HCT116 (cell line): ENCODE results near the gene GMPR2. TPM values are rescaled to one million over a fixed set of nuclear protein-coding genes. Genes with fewer than 3 reads are reported as not detected.

Source experiments
- ATAC-seq: fragments of 200-7000 bp; cut with Tn5 transposase; 2 replicates; pipeline ENCODE4 v1.9.1; 2020; ENCODE audit warnings: mild to moderate bottlenecking, moderate library complexity
- BruUV-seq: library from RNA; stranded (reverse); fragments of 400-500 nt; replicated peaks from 2 replicates; lab custom pipeline; 2021; lab: Mats Ljungman, UMichigan
- CTCF ChIA-PET: fragments of 300-600 bp; sonication (Branson Sonifier 250); formaldehyde crosslinking; loops from one replicate; lab custom pipeline; 2021; ENCODE audit warnings: antibody characterized with exemption; lab: Charles Lee
- POLR2A ChIA-PET: fragments of 300-600, 350-600 bp; sonication (Branson Sonifier 250); formaldehyde crosslinking; loops from one replicate; lab custom pipeline; 2021; ENCODE audit warnings: antibody characterized with exemption; lab: Charles Lee
- RAD21 ChIA-PET, 2 experiments: fragments of 300-600 bp; sonication (Branson Sonifier 250); formaldehyde crosslinking; loops; one replicate each; lab custom pipeline; 2023; ENCODE audit warnings: low total read pairs in 2 of 2; ENCODE audit not compliant: uncharacterized antibody in 2 of 2, unreplicated experiment in 2 of 2, low non-redundant PET in 1 of 2; lab: Charles Lee
- DNase-seq: peaks from one replicate; pipeline ENCODE4 v3.0.0-alpha.2; 2010; ENCODE audit warnings: low read depth, low spot score
- H2AFZ ChIP-seq: fragments of 200-600 bp; shearing (Covaris generic), sonication (generic); 2 replicates; pipeline ENCODE4 v1.6.1; 2017; ENCODE audit warnings: low read depth, mixed run types, mixed read lengths, antibody characterized with exemption, low read length; ENCODE audit not compliant: poor library complexity, severe bottlenecking
- H3K27ac ChIP-seq: 2 replicates; pipeline ENCODE4 v1.5.1; 2012; ENCODE audit warnings: low read depth, low read length
- H3K27me3 ChIP-seq: fragments of 200-600 bp; sonication (generic); 2 replicates; pipeline ENCODE4 v1.6.1; 2016; ENCODE audit warnings: mixed run types, low read length, mixed read lengths; ENCODE audit not compliant: insufficient read depth
- H3K36me3 ChIP-seq, 2 experiments: fragments of 200-500 bp in 1 of 2; fragments of 200-600 bp in 1 of 2; sonication (Bioruptor generic) in 1 of 2; sonication (generic) in 1 of 2; 2 replicates each; pipeline versions ENCODE4 v1.5.1 to v1.6.1; 2014 to 2016; ENCODE audit warnings: low read length in 2 of 2, inconsistent platforms in 1 of 2, mixed read lengths in 1 of 2, mixed run types in 1 of 2; ENCODE audit not compliant: insufficient read depth in 2 of 2, control insufficient read depth in 1 of 2
- H3K4me1 ChIP-seq, 2 experiments: fragments of 200-600 bp in 1 of 2; sonication (generic) in 1 of 2; 2 replicates each; pipeline versions ENCODE4 v1.5.1 to v1.6.1; 2012 to 2017; ENCODE audit warnings: low read length in 2 of 2, inconsistent platforms in 1 of 2, mild to moderate bottlenecking in 1 of 2, mixed read lengths in 1 of 2, mixed run types in 1 of 2, moderate library complexity in 1 of 2; ENCODE audit not compliant: insufficient read depth in 2 of 2, control insufficient read depth in 1 of 2
- H3K4me2 ChIP-seq: fragments of 200-600 bp; sonication (generic); 2 replicates; pipeline ENCODE4 v1.6.1; 2017; ENCODE audit warnings: mixed run types, low read length, mixed read lengths
- H3K4me3 ChIP-seq, 2 experiments: fragments of 200-600 bp in 1 of 2; sonication (generic) in 1 of 2; replicated peaks in 1 of 2; 2 replicates each; pipeline ENCODE4 v1.5.1; 2011 to 2016; ENCODE audit warnings: low read length in 2 of 2, control low read depth in 1 of 2, low read depth in 1 of 2, mild to moderate bottlenecking in 1 of 2, mixed read lengths in 1 of 2, mixed run types in 1 of 2
- H3K79me2 ChIP-seq: fragments of 200-600 bp; sonication (generic); 2 replicates; pipeline ENCODE4 v1.6.1; 2017; ENCODE audit warnings: mild to moderate bottlenecking, mixed run types, low read length, moderate library complexity, mixed read lengths; ENCODE audit not compliant: insufficient read depth
- H3K9ac ChIP-seq: fragments of 200-600 bp; sonication (generic); 2 replicates; pipeline ENCODE4 v1.6.1; 2016; ENCODE audit warnings: low read length, mixed read lengths
- H3K9me2 ChIP-seq: fragments of 200-600 bp; sonication (generic), shearing (Covaris generic); 2 replicates; pipeline ENCODE4 v1.6.1; 2017; ENCODE audit warnings: mixed run types, mild to moderate bottlenecking, moderate library complexity; ENCODE audit not compliant: insufficient read depth
- H3K9me3 ChIP-seq, 2 experiments: fragments of 200-500 bp in 1 of 2; fragments of 200-600 bp in 1 of 2; sonication (Bioruptor generic) in 1 of 2; sonication (generic) in 1 of 2; 2 replicates each; pipeline ENCODE4 v1.6.1; 2014 to 2017; ENCODE audit warnings: low read length in 2 of 2, mixed read lengths in 2 of 2, inconsistent platforms in 1 of 2, low read depth in 1 of 2, mild to moderate bottlenecking in 1 of 2, mixed run types in 1 of 2, moderate library complexity in 1 of 2; ENCODE audit not compliant: control insufficient read depth in 1 of 2, insufficient read depth in 1 of 2
- H4K20me1 ChIP-seq: fragments of 200-600 bp; sonication (generic), shearing (Covaris generic); 2 replicates; pipeline ENCODE4 v1.6.1; 2017; ENCODE audit warnings: mixed run types, mild to moderate bottlenecking, moderate library complexity; ENCODE audit not compliant: insufficient read depth
- CEBPB ChIP-seq: IDR thresholded peaks from 2 replicates; pipeline ENCODE4 v1.6.1; 2012; ENCODE audit warnings: low read depth
- EGR1 ChIP-seq: IDR thresholded peaks from 2 replicates; pipeline ENCODE4 v1.6.1; 2012; ENCODE audit warnings: low read depth
- ELF1 ChIP-seq: IDR thresholded peaks from 2 replicates; pipeline ENCODE4 v1.6.1; 2012; ENCODE audit warnings: low read depth, borderline replicate concordance
- SIN3A ChIP-seq: IDR thresholded peaks from 2 replicates; pipeline ENCODE4 v1.6.1; 2012; ENCODE audit warnings: low read depth
- ZFX ChIP-seq: fragments of 450-650 bp; IDR thresholded peaks from 2 replicates; pipeline ENCODE4 v1.6.1; 2017
- ZNF274 ChIP-seq: fragments of 200-500 bp; sonication (Bioruptor generic); IDR thresholded peaks from 2 replicates; pipeline ENCODE4 v1.6.1; 2014; ENCODE audit warnings: mild to moderate bottlenecking, low read depth, low read length, inconsistent platforms
- intact Hi-C: fragments of 100-400 bp; cut with micrococcal nuclease; formaldehyde crosslinking; loops from 2 replicates; pipeline ENCODE4 v1.10.0; 2022
- total RNA-seq: library from RNA; stranded (reverse); gene quantifications from one replicate; pipeline ENCODE4 v1.2.1, GENCODE V29; 2021; ENCODE audit not compliant: unreplicated experiment

GMPR2 gene
- total RNA-seq, 1 experiment from 2014 or later, result 66.9 TPM

DNA sequence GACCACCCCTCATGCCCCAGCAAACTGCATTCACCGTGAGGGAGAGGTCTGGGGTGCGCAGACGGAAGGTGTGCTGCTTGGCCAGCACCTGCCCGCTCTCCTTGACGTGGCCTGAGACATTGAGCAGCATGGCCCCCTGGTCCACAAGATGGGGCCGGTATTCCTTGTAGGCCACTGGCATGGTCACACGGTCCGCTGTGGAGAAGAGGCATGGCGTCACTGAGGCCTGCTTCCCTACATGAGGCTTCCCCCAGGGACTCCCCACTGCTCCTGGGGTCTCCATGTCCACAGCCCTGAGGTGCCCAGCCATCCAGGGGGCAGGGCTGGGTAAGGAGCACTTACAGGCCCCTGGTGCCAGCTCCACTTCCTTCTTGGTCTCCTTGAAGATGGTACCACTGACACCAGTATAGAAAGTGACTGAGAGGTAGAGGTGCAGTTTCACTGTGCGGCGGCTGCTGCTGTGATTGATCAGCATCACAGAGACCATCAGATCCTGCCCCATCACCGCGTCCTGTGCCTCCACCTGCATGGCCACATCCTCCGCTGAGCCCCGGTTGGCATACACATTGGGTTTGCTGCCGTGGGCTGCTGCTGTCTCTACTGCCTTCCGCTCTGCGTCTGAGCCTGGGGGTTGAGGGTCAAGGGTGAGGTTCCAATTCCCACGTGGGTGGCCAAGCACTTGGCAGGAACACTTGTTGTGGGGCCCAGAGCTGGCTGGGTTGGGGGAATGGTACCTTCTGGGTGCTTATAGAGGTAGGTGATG is 22.1 kb downstream of the GMPR2 start:
- no peak overlapping the region for H3K9ac ChIP-seq
- ChIA-PET POLR2A (no interaction called here), CTCF (no interaction called here), RAD21 (no interaction called here)
- DNase-seq (no peak), ATAC-seq (no peak)
- intact Hi-C loops, result no loop called here
- no peaks in the 10 kb centered on the region for H3K9me2 ChIP-seq
- H3K79me2 ChIP-seq, result no peaks in the 10 kb centered on the region
- H3K9me3 ChIP-seq, result no peaks in the 10 kb centered on the region
- no TSS peak for BruUV-seq
- no peak overlapping the region for H3K4me3 ChIP-seq
- H4K20me1 ChIP-seq, result no peaks in the 10 kb centered on the region
- H3K27ac ChIP-seq, result no peak overlapping the region
- H2AFZ ChIP-seq, result no peak overlapping the region
- H3K4me2 ChIP-seq, result no peak overlapping the region
- no peaks in the 10 kb centered on the region for H3K27me3 ChIP-seq
- TF ChIP-seq EGR1 (no peak), ZNF274 (no peak), ELF1 (no peak), SIN3A (no peak)
- peaks cover 10 to 17% of the 10 kb centered on the region in 2 experiments for H3K4me1 ChIP-seq
- H3K36me3 ChIP-seq, result no peaks in the 10 kb centered on the region; a peak in 1 of 4 replicates

DNA sequence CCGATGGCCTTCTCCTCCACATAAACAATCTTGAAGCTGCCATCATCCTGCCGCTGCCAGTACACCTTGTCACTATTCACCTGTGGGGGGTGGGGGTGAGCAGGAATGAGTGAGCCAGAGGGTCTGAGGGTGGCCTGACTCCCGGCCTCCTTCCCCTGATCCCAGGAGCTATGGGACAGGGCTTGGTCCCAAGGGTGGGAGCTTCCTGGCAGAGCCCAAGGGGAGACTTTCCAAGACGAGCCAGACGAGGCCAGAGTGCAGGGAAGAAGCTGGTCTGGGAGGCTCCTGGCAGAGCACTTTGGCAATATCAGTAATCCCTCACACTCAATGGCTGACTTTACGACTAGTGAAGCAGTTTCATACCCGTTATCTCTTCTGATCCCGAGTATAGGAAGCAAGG is 22.7 kb downstream of the GMPR2 start:
- CTCF ChIA-PET, result no interaction called here
- Histone ChIP-seq H3K9me3 (no peaks in the 10 kb centered on the region), H3K4me2 (no peak overlapping the region), H3K36me3 (no peaks in the 10 kb centered on the region; a peak in 1 of 4 replicates), H3K27ac (no peak overlapping the region), H3K79me2 (no peaks in the 10 kb centered on the region), H3K27me3 (no peaks in the 10 kb centered on the region), H2AFZ (no peak overlapping the region), H3K9me2 (no peaks in the 10 kb centered on the region), H3K4me1 (peaks cover 10 to 19% of the 10 kb centered on the region in 2 experiments), H4K20me1 (no peaks in the 10 kb centered on the region), H3K4me3 (no peak overlapping the region), H3K9ac (no peak overlapping the region)
- BruUV-seq, result no TSS peak
- POLR2A ChIA-PET, result no interaction called here
- TF ChIP-seq ZFX (no peak), ZNF274 (no peak), CEBPB (no peak)
- intact Hi-C loops, result no loop called here
- DNase-seq, result no peak
- RAD21 ChIA-PET, result no interaction called here
- no peak for ATAC-seq
